Omental fat pad (tissue), 4 donors: Measurements from ENCODE around the gene JUND. TPM values are rescaled to one million over a fixed set of nuclear protein-coding genes. Genes with fewer than 3 reads are reported as not detected.
A peak's percentile ranks its signal among the peaks of the same experiment; 100 is the strongest.

Experiments used
- ATAC-seq: fragments of 150-250 bp; one replicate; pipeline ENCODE4 v1.9.1; 2016; ENCODE audit warnings: mild to moderate bottlenecking, moderate library complexity; ENCODE audit not compliant: low FRiP score
- DNase-seq: peaks from one replicate; pipeline ENCODE4 v3.0.0-alpha.2; 2019; ENCODE audit warnings: low spot score
- CTCF ChIP-seq, 3 donors: fragments of 450-650 bp; IDR thresholded peaks; one replicate each; pipeline ENCODE4 v1.5.1; 2016 to 2017; ENCODE audit warnings: antibody characterized with exemption in 3 of 3, mild to moderate bottlenecking in 3 of 3, moderate library complexity in 2 of 3
- total RNA-seq, 4 donors: library from RNA; depleted of rRNA; stranded (reverse); fragments of >200 nt; gene quantifications; one replicate each; pipeline ENCODE4 v1.1.0, GENCODE V29; 2016

The JUND gene
- total RNA-seq, 4 donors from 2014 or later, result 398 to 859 (median 623) TPM

GRCh38 chr19:18253130-18253529, 28.3 kb downstream of the JUND start:
- TF ChIP-seq CTCF (IDR thresholded peaks at IDR 0.05), result no peak
- no peak for DNase-seq
- ATAC-seq, result no peak

- no peak for TF ChIP-seq CTCF (IDR thresholded peaks at IDR 0.05)
- DNase-seq (no peak), ATAC-seq (no peak)
Measured at GRCh38 chr19:18252370-18252717, 29.1 kb downstream of the JUND start.

- peak in 2 of 3 donors; percentile 83 to 94 for TF ChIP-seq CTCF (IDR thresholded peaks at IDR 0.05)
- peak; percentile 84 for DNase-seq
- no peak for ATAC-seq
Measured at GRCh38 chr19:18251587-18252369, 29.6 kb downstream of the JUND start.

GRCh38 chr19:18249834-18250233, 31.6 kb downstream of the JUND start:
- TF ChIP-seq CTCF (IDR thresholded peaks at IDR 0.05), result no peak
- DNase-seq (no peak), ATAC-seq (no peak)

- TF ChIP-seq CTCF (IDR thresholded peaks at IDR 0.05), result no peak
- no peak for DNase-seq
- no peak for ATAC-seq
Measured at GRCh38 chr19:18245297-18245696, 36.1 kb downstream of the JUND start.

- ATAC-seq, result no peak
- no peak for DNase-seq
- TF ChIP-seq CTCF (IDR thresholded peaks at IDR 0.05), result no peak
Measured at GRCh38 chr19:18239303-18239702, 42.1 kb downstream of the JUND start.

GRCh38 chr19:18234194-18234593, 47.2 kb downstream of the JUND start:
- ATAC-seq (no peak), DNase-seq (no peak)
- TF ChIP-seq CTCF (IDR thresholded peaks at IDR 0.05), result no peak
